Progenitor cell of endocrine pancreas (in vitro differentiated cells): Measurements from ENCODE around the gene MCM10. TPM values are rescaled to one million over a fixed set of nuclear protein-coding genes. Genes with fewer than 3 reads are reported as not detected.

Experiments
- DNase-seq: peaks from one replicate; pipeline ENCODE4 v3.0.0; 2021; ENCODE audit warnings: low spot score; ENCODE audit not compliant: unreplicated experiment
- H3K27ac Mint-ChIP-seq: 2 replicates; pipeline ENCODE4 v1.8.0; 2021; ENCODE audit warnings: mild to moderate bottlenecking, moderate library complexity, mixed read lengths
- H3K27me3 Mint-ChIP-seq: 2 replicates; pipeline ENCODE4 v1.8.0; 2021; ENCODE audit warnings: mixed read lengths
- H3K36me3 Mint-ChIP-seq: 2 replicates; pipeline ENCODE4 v1.8.0; 2022; ENCODE audit warnings: mixed read lengths; ENCODE audit not compliant: insufficient read depth
- H3K4me1 Mint-ChIP-seq: 2 replicates; pipeline ENCODE4 v1.8.0; 2021; ENCODE audit warnings: low read depth, mixed read lengths
- H3K4me3 Mint-ChIP-seq: 2 replicates; pipeline ENCODE4 v1.8.0; 2021; ENCODE audit warnings: low read depth, mild to moderate bottlenecking, moderate library complexity, mixed read lengths
- H3K9me3 Mint-ChIP-seq: 2 replicates; pipeline ENCODE4 v1.8.0; 2021; ENCODE audit warnings: low read depth, mixed read lengths
- long read RNA-seq: library from polyadenylated mRNA; unstranded; transcript quantifications from one replicate; pipeline ENCODE4 v2.0.0, GENCODE V29; 2020
- total RNA-seq: library from RNA; stranded (reverse); gene quantifications from 2 replicates; pipeline ENCODE4 v1.2.1, GENCODE V29; 2021
- TF ChIP-seq, protein P1 (sequence below): fragments of 200-600 bp; sonication (generic); IDR thresholded peaks from one replicate; pipeline ENCODE4 v1.5.0; 2021; ENCODE audit warnings: antibody characterized with exemption, mild to moderate bottlenecking; ENCODE audit not compliant: unreplicated experiment

MCM10 gene
- total RNA-seq: 20.2 and 21.4 TPM in 2 replicates
- long read RNA-seq, full-length matches to known transcripts: 25 of 139 reads
- long read RNA-seq, partial matches to known transcripts: 102 of 139 reads
- long read RNA-seq, other reads (novel, unspliced or antisense): 12 of 139 reads

DNA sequence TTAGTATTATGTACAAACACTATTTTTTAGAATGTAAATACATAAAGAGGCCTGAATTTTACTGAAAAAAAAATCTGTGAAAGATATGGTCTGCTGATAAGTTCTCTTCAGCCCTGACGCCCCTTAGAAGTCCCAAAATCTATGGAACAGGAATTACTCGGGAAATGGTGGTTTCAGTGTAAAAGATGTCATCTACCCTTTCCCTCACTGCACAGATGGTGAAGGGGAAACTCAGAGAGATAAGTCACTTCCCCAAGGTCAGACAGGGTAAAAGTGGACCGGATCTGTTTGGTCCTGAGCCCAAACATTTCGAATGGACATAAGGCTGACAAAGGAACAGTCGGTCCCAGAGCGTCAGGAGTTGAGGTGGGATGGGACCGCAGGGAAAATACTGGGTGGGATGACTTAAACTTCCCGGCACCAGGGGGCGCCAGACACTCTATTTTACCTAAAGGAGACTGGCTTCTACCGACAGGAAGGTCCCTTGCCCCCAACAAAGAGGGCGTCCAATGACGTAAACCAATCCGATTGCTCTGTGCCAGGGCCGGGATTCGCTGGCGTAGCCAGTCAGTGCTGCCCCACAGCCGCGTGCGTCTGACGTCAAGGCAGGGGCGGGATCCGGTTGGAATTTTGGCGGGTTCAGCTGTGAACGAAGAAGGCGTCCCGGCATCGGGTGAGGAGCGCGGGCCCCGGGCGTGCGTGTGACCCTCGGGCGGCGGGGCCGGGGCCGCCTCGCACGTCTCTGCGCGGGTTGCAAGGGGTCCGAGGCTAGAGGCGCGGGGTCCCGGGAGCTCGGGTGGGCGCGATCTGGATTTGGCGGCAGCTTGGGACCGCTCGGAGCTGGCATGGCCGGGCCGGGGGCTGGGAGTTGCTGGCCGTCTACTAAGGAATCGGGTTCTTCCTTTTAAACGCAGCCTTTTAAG, at the start of gene MCM10:
TSS of gene MCM10 (plus strand) at position 625 of the 923 bp plus-strand sequence. CDS start 2,645 bp downstream, outside the sequence.
- Mint-ChIP-seq H3K36me3 (peaks cover 3% of the 10 kb centered on the region), H3K4me1 (peaks cover 10% of the 10 kb centered on the region), H3K27me3 (no peaks in the 10 kb centered on the region), H3K27ac (peak within 1 kb of the TSS; percentile 71), H3K9me3 (no peaks in the 10 kb centered on the region), H3K4me3 (peak within 1 kb of the TSS; percentile 77)
- TF ChIP-seq, protein P1, sequence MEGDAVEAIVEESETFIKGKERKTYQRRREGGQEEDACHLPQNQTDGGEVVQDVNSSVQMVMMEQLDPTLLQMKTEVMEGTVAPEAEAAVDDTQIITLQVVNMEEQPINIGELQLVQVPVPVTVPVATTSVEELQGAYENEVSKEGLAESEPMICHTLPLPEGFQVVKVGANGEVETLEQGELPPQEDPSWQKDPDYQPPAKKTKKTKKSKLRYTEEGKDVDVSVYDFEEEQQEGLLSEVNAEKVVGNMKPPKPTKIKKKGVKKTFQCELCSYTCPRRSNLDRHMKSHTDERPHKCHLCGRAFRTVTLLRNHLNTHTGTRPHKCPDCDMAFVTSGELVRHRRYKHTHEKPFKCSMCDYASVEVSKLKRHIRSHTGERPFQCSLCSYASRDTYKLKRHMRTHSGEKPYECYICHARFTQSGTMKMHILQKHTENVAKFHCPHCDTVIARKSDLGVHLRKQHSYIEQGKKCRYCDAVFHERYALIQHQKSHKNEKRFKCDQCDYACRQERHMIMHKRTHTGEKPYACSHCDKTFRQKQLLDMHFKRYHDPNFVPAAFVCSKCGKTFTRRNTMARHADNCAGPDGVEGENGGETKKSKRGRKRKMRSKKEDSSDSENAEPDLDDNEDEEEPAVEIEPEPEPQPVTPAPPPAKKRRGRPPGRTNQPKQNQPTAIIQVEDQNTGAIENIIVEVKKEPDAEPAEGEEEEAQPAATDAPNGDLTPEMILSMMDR: peak; percentile 89
- peak; percentile 95 for DNase-seq

DNA sequence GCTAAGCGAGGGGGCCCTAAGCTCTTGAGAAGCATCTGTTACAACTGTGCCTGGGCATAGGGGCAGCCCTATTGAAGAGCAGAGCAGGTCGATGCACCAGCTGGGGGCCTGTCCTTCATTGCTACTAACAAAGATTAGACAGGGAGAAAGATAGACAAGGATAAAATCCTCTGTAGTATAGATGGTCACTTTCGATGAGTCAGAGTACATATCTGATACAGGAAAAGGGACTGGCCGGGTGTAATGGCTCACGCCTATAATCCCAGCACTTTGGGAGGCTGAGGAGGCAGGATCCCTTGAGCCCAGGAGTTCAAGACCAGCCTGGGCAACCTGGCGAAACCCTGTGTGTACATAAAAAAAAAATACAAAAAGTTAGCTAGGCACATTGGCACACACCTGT, 47.8 kb upstream of the MCM10 start:
- TF ChIP-seq, protein P1: no peak
- no peak for DNase-seq
- Mint-ChIP-seq H3K27ac (no peak overlapping the region), H3K4me1 (peaks cover 7% of the 10 kb centered on the region), H3K36me3 (no peaks in the 10 kb centered on the region), H3K27me3 (no peaks in the 10 kb centered on the region), H3K4me3 (no peak overlapping the region), H3K9me3 (no peaks in the 10 kb centered on the region)

DNA sequence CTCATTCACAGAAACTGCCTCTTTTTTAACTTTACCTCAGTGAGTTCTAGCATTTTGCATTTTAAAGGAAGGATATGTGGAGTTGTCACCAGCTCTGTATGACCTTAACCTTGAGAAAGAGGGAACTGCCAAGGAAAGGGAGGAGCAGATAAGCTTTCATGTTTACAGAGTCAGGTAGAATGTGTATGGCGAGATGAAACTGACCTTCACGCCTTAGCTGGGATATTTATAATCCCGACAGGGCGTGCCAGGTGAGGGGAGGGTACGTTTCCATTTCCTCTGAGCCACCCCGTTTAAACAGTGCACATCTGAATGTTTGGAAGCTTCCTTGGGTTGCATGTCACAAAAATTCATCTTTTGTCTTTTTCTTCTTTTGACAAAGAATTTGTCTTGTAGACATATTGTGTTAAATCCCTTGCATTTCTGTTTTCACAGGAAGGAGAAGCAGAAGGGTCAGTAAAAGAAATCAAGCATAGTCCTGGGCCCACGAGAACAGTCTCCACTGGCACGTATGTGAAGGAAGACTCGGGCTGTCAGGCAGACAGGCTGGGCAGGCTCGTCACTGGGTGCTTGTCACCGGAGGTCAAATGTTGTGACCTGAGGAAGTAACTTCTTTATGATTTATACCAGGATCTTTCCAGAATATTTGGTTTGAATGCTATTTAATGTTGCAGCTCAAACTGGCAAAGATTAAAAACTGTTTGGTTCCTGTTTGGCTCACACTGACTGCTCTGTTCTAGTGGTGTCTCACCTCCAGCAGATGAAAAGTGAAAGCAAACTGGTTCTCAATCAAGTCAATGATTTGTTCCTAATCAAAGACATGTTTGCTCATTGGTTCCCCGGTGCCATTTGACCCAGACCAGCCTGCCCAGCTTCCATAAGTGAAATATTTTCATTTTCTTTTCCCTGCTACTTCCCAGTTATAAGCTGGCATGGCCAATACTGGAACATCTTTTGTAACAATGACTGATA, 45.2 kb upstream of the MCM10 start:
- DNase-seq: no peak
- Mint-ChIP-seq H3K4me1 (peaks cover 7% of the 10 kb centered on the region), H3K9me3 (no peaks in the 10 kb centered on the region), H3K36me3 (peaks cover 2% of the 10 kb centered on the region), H3K4me3 (no peak overlapping the region), H3K27me3 (no peaks in the 10 kb centered on the region), H3K27ac (no peak overlapping the region)
- TF ChIP-seq, protein P1: no peak

DNA sequence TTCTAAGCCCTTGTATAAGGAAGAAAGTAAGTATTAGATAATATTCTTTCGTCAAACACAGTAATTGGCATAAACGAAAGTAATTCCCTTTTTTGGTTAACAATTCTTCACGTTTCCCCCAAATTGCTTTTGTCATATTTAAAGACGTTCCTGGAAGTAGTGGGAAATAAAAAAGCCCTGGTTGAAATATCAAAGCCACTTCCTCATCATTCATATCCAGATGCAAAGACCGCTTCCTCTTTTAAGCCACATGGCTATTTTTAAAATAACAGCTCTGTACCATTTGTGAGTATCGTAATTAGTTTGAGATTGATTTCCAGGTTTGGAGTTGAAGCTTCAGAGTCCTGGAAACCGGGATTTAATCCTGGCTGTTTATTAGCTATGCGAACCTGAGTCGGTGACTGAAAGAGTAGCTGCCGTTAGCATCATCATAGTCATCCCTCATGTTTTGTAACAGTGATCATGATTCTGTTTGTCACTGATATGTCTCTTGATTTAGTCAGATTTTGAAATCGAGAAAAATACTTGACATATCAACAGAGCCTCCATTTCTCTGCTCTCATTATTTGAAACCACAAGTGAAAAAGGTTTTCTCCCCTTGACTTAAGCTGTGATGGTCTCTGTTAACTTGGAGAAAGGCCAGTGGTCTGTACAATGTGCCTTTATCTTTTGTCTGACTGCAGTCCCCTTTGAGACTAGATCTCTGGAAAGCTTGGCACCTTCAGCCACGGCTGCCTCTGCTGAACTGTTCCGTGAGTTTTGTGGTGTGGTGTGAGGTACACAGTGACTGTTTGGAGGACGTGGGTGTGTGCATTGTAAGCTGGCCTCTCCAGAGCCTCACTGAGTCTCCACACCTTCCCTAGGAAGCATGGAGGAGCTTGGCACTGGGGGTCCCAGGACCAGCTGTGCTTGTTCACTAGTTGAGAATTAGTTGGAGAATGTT, 43.2 kb upstream of the MCM10 start:
- TF ChIP-seq, protein P1: no peak
- no peaks in the 10 kb centered on the region for H3K27me3 Mint-ChIP-seq
- H3K9me3 Mint-ChIP-seq: no peaks in the 10 kb centered on the region
- H3K27ac Mint-ChIP-seq: no peak overlapping the region
- DNase-seq: no peak
- H3K4me1 Mint-ChIP-seq: peaks cover 7% of the 10 kb centered on the region
- H3K4me3 Mint-ChIP-seq: no peak overlapping the region
- H3K36me3 Mint-ChIP-seq: peaks cover 2% of the 10 kb centered on the region
